SK-N-MC (cell line): ENCODE results near the gene RNF126.

Experiments used
- EZH2 ChIP-seq: fragments of 200-600 bp; sonication (generic); IDR thresholded peaks from one replicate; pipeline ENCODE4 v1.6.1; 2017; ENCODE audit warnings: antibody characterized with exemption
- POLR2AphosphoS5 ChIP-seq: IDR thresholded peaks from 2 replicates; pipeline ENCODE4 v1.6.1; 2012; ENCODE audit warnings: mild to moderate bottlenecking, low read depth, low read length, borderline replicate concordance

DNA sequence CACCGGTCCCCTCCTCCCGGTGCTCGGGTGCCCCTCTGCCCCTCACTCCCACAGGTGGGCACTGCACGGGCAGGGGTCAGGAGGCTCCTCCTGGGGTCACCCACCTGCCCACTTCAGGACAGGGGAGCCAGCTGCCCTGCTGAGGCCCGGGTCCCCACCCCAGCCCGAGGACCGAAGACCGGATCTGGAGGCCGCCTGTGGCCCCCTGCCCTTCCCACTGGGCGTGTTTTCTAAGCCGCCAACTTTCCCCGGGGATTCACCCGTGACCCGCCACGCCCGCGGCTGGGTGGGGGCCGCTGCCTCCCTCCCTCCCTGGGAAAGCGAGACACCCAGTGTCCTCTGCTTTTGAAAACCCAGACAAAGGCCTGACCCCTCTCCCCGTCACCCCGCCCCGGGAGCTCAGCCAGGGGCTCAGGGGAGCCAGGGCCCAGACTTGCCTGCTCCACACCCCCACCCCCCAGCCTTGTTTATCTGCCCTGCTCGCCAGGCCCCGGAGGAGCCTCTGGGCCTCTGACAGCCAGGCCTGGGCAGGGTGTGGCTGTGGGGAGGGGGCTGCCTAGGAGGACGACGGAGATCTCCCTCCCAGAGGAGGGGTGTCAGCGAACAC is 47.1 kb upstream of the RNF126 start:
- TF ChIP-seq EZH2 (no peak), POLR2AphosphoS5 (no peak)
